Measurements from ENCODE around the gene TOR2A.

TOR2A gene

DNA sequence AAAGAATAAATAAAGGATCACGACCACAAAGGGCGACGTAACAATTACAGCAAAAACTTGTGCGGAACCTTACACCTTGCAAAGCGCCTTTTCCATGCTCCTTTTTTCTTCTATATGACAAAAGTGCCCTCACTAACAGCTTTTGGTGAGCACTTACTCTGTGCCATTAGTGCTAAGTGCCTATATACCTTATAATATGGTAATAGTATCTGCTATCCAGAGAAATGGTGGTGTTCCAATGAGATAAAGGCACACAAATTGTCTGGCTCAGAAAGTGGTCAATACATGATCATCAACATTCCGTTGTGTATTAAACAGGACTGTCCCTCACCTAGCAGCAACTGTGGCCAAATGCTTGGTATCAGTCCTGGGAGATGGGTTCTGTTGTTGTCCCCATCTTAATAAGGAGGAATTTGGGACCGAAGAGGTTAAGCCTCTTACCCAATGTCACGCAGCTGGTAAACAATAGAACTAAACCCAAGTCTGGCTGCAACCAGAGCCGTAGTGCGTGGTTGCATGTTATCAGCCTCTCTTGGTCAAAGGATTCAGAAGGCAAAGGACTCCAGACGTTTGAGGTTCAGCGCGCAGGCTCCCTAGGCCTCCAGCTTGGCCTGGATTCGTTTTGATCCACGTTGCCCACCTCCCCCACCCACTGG lies 564 bp upstream of the TOR2A start:
- no peak for FAIRE-seq
- no peak for DNase-seq (ENCODE audit: insufficient read length)
- TF ChIP-seq POLR2A (IDR thresholded peaks at IDR 0.05; ENCODE audit: low read depth, low read length), result no peak
- no peak for TF ChIP-seq POLR2AphosphoS5 (IDR thresholded peaks at IDR 0.05; ENCODE audit: low read depth, low read length)
- TF ChIP-seq TAF1 (IDR thresholded peaks at IDR 0.05; ENCODE audit: borderline replicate concordance, low read depth, low read length), result no peak

GRCh38 chr9:127734247-127734746 lies 797 bp downstream of the TOR2A start:
- no peak for TF ChIP-seq POLR2A (IDR thresholded peaks at IDR 0.05; ENCODE audit: low read depth, low read length)
- no peak for TF ChIP-seq POLR2AphosphoS5 (IDR thresholded peaks at IDR 0.05; ENCODE audit: low read depth, low read length)
- TF ChIP-seq TAF1 (IDR thresholded peaks at IDR 0.05; ENCODE audit: borderline replicate concordance, low read depth, low read length), result no peak
- DNase-seq (ENCODE audit: insufficient read length) (no peak), FAIRE-seq (no peak)

DNA sequence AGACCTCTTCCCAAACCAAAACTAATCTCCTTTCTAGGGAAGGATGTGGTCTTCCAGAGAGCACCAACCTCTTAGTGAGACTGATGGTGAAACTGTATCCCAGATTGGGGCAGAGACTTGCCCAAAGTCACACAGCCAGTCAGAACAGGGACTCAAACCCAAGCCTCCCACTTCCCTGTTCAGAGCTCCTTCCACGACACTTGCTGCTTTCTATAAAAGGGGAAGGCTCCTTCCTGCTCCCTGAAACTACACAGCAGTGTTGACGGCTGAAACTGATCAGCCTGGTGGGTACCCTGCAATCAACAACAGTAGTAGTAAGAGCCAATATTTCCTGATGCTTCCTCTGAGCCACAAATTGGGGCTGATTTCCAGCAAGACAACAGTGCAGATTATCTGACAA lies 1.5 kb downstream of the TOR2A start:
- TF ChIP-seq TAF1 (IDR thresholded peaks at IDR 0.05; ENCODE audit: borderline replicate concordance, low read depth, low read length) (no peak), POLR2A (IDR thresholded peaks at IDR 0.05; ENCODE audit: low read depth, low read length) (no peak), POLR2AphosphoS5 (IDR thresholded peaks at IDR 0.05; ENCODE audit: low read depth, low read length) (no peak)
- no peak for DNase-seq (ENCODE audit: insufficient read length)
- FAIRE-seq, result no peak

GRCh38 chr9:127732444-127732843 lies 2.6 kb downstream of the TOR2A start:
- DNase-seq (ENCODE audit: insufficient read length) (no peak), FAIRE-seq (no peak)
- no peak for TF ChIP-seq POLR2A (IDR thresholded peaks at IDR 0.05; ENCODE audit: low read depth, low read length)
- no peak for TF ChIP-seq POLR2AphosphoS5 (IDR thresholded peaks at IDR 0.05; ENCODE audit: low read depth, low read length)

- no peak for FAIRE-seq
- no peak for DNase-seq (ENCODE audit: insufficient read length)
- TF ChIP-seq TAF1 (IDR thresholded peaks at IDR 0.05; ENCODE audit: borderline replicate concordance, low read depth, low read length) (no peak), POLR2AphosphoS5 (IDR thresholded peaks at IDR 0.05; ENCODE audit: low read depth, low read length) (no peak), POLR2A (IDR thresholded peaks at IDR 0.05; ENCODE audit: low read depth, low read length) (no peak)
These were observed 3.2 kb downstream of the TOR2A start for GRCh38 chr9:127731938-127732337.

GRCh38 chr9:127730799-127731410 lies 4.2 kb downstream of the TOR2A start:
- no peak for DNase-seq (ENCODE audit: insufficient read length)
- no peak for FAIRE-seq
- TF ChIP-seq TAF1 (IDR thresholded peaks at IDR 0.05; ENCODE audit: borderline replicate concordance, low read depth, low read length) (no peak), POLR2AphosphoS5 (IDR thresholded peaks at IDR 0.05; ENCODE audit: low read depth, low read length) (no peak), POLR2A (IDR thresholded peaks at IDR 0.05; ENCODE audit: low read depth, low read length) (no peak)

DNA sequence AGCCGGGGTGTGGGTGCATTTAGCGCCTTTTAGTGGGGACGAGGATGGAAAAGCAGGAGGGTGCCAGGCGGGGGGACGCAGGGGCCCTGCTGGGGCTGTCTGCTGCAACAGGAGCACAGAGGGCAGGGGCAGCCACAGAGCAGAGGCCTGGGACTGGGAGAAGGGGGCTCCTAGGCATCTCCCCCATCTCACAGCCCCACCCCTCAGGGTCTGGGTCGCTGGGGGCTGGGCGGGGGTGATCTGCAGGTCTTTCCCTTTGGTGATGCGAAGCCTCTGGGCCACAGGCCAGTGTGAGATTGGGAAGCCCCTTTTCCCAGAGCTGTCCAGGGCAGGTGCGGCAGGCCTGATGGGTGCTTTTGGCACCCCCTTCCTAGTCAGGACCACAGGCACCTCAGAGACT lies 4.8 kb downstream of the TOR2A start:
- FAIRE-seq (no peak), DNase-seq (ENCODE audit: insufficient read length) (no peak)
- TF ChIP-seq POLR2A (IDR thresholded peaks at IDR 0.05; ENCODE audit: low read depth, low read length) (no peak), TAF1 (IDR thresholded peaks at IDR 0.05; ENCODE audit: borderline replicate concordance, low read depth, low read length) (no peak), POLR2AphosphoS5 (IDR thresholded peaks at IDR 0.05; ENCODE audit: low read depth, low read length) (no peak)

DNA sequence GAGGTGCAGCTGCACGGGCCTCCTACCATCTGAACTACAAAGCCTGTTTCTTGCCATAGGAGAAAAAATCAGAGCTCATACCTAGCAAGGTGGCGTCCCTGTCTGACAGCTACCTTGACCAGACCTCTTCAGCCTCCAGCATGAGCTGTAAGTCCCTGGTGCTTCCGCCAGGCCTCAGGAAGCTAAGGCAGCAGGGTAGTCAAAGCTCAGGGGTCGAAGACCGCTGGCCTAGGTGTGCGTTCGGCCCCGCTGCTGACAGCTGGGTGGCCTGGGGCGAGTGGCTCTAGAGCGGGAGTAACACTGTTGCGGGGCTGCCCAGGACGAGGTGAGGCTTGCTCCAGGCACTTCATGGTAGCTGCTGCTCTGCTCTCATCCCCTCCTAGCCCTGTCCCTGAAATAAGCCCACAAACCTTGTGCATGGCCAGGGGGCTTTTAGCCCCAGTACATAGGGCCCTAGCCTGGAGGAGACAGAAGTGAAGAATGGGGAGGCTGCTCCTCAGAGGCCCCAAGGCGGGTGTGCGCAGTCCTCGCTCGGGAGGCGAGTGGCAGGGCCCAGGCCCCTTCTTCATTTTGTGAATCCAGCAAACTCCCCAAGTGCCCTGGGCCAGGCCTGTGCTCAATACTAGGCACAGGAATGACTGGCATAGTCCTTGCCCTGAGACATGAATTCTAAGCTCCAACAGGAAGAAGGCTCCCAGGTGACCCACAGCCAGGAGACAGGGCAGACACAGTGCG lies 5.4 kb downstream of the TOR2A start:
- no peak for TF ChIP-seq TAF1 (IDR thresholded peaks at IDR 0.05; ENCODE audit: borderline replicate concordance, low read depth, low read length)
- TF ChIP-seq POLR2A (IDR thresholded peaks at IDR 0.05; ENCODE audit: low read depth, low read length), result no peak
- no peak for TF ChIP-seq POLR2AphosphoS5 (IDR thresholded peaks at IDR 0.05; ENCODE audit: low read depth, low read length)
- FAIRE-seq (no peak), DNase-seq (ENCODE audit: insufficient read length) (no peak)

- no peak for FAIRE-seq
- no peak for DNase-seq (ENCODE audit: insufficient read length)
- TF ChIP-seq POLR2A (IDR thresholded peaks at IDR 0.05; ENCODE audit: low read depth, low read length), result no peak
- no peak for TF ChIP-seq TAF1 (IDR thresholded peaks at IDR 0.05; ENCODE audit: borderline replicate concordance, low read depth, low read length)
- no peak for TF ChIP-seq POLR2AphosphoS5 (IDR thresholded peaks at IDR 0.05; ENCODE audit: low read depth, low read length)
These were observed 6.3 kb downstream of the TOR2A start for GRCh38 chr9:127728808-127729207.

- TF ChIP-seq TAF1 (IDR thresholded peaks at IDR 0.05; ENCODE audit: borderline replicate concordance, low read depth, low read length), result no peak
- no peak for TF ChIP-seq POLR2A (IDR thresholded peaks at IDR 0.05; ENCODE audit: low read depth, low read length)
- no peak for TF ChIP-seq POLR2AphosphoS5 (IDR thresholded peaks at IDR 0.05; ENCODE audit: low read depth, low read length)
- FAIRE-seq (no peak), DNase-seq (ENCODE audit: insufficient read length) (no peak)
These were observed 8.2 kb downstream of the TOR2A start for GRCh38 chr9:127726871-127727270.

GRCh38 chr9:127724012-127724411 lies 11.1 kb downstream of the TOR2A start:
- DNase-seq (ENCODE audit: insufficient read length) (no peak), FAIRE-seq (no peak)
- no peak for TF ChIP-seq POLR2A (IDR thresholded peaks at IDR 0.05; ENCODE audit: low read depth, low read length)
- no peak for TF ChIP-seq TAF1 (IDR thresholded peaks at IDR 0.05; ENCODE audit: borderline replicate concordance, low read depth, low read length)
- TF ChIP-seq POLR2AphosphoS5 (IDR thresholded peaks at IDR 0.05; ENCODE audit: low read depth, low read length), result no peak

All from GM12892 (cell line).